GM06990 (cell line): Measurements from ENCODE around the gene PFKP.

Experiments
- DNase-seq: peaks from one replicate; pipeline ENCODE4 v3.0.0-alpha.2; 2011; ENCODE audit not compliant: insufficient read length; ENCODE audit errors: extremely low read depth
- H3K27me3 ChIP-seq: replicated peaks from 2 replicates; pipeline ENCODE4 v1.6.0; 2011; ENCODE audit warnings: low read length; ENCODE audit not compliant: control insufficient read depth, insufficient read depth
- H3K36me3 ChIP-seq: 2 replicates; pipeline ENCODE4 v1.5.1; 2011; ENCODE audit warnings: low read length; ENCODE audit not compliant: control insufficient read depth, insufficient read depth
- H3K4me3 ChIP-seq: replicated peaks from 2 replicates; pipeline ENCODE4 v1.5.1; 2011; ENCODE audit warnings: low read depth, mild to moderate bottlenecking, control low read depth, low read length
- CTCF ChIP-seq: IDR thresholded peaks from 2 replicates; pipeline ENCODE4 v1.5.1; 2011; ENCODE audit warnings: low read length, control low read depth, mild to moderate bottlenecking, inconsistent platforms; ENCODE audit not compliant: insufficient read depth, poor library complexity, severe bottlenecking

The PFKP gene

GRCh38 chr10:3062502-3063186 lies 4.7 kb upstream of the PFKP start:
- DNase-seq, result no peak
- TF ChIP-seq CTCF, result no peak

GRCh38 chr10:3064423-3064822 lies 2.9 kb upstream of the PFKP start:
- Histone ChIP-seq H3K27me3 (no peaks in the 10 kb centered on the region; the same call in none of the 2 replicates), H3K36me3 (no peaks in the 10 kb centered on the region), H3K4me3 (no peak overlapping the region)
- no peak for TF ChIP-seq CTCF
- no peak for DNase-seq

More at GRCh38 chr10:3062502-3063186, 4.7 kb upstream of the PFKP start:
- H3K27me3 ChIP-seq, result no peaks in the 10 kb centered on the region; the same call in none of the 2 replicates
- no peak overlapping the region for H3K4me3 ChIP-seq
- no peaks in the 10 kb centered on the region for H3K36me3 ChIP-seq

GRCh38 chr10:3065622-3066021 lies 1.7 kb upstream of the PFKP start:
- Histone ChIP-seq H3K36me3 (no peaks in the 10 kb centered on the region), H3K27me3 (no peaks in the 10 kb centered on the region; the same call in none of the 2 replicates), H3K4me3 (no peak overlapping the region)
- DNase-seq, result no peak
- TF ChIP-seq CTCF, result no peak

GRCh38 chr10:3066317-3067117 lies 831 bp upstream of the PFKP start:
- Histone ChIP-seq H3K27me3 (no peaks in the 10 kb centered on the region; the same call in none of the 2 replicates), H3K36me3 (no peaks in the 10 kb centered on the region), H3K4me3 (peak overlapping the region; percentile 94)
- DNase-seq, result no peak
- TF ChIP-seq CTCF, result no peak

- Histone ChIP-seq H3K36me3 (peaks cover 1% of the 10 kb centered on the region; the same call in 1 of the 2 replicates), H3K27me3 (no peaks in the 10 kb centered on the region; the same call in 1 of the 2 replicates), H3K4me3 (peak overlapping the region; percentile 94)
- TF ChIP-seq CTCF, result no peak
- no peak for DNase-seq
Observed at GRCh38 chr10:3067859-3068179, 471 bp downstream of the PFKP start.
